HepG2 (cell line): Measurements from ENCODE around the gene ZNF385B. TPM values are rescaled to one million over a fixed set of nuclear protein-coding genes. Genes with fewer than 3 reads are reported as not detected.
A peak's percentile ranks its signal among the peaks of the same experiment; 100 is the strongest.

Source experiments
- ATAC-seq: fragments of 200-7000 bp; cut with Tn5 transposase; 3 replicates; pipeline ENCODE4 v1.9.1; 2020; ENCODE audit warnings: mild to moderate bottlenecking, moderate library complexity
- BruUV-seq: library from RNA; stranded (reverse); fragments of 400-500 nt; replicated peaks from 2 replicates; lab custom pipeline; 2021; lab: Mats Ljungman, UMichigan
- CTCF ChIA-PET: fragments of 300-600 bp; formaldehyde crosslinking; extraction: SDS; loops from one replicate; lab custom pipeline; 2021; ENCODE audit warnings: low total read pairs, inconsistent platforms, low intra/inter-chr PET ratio; lab: Yijun Ruan, JAX
- POLR2A ChIA-PET: fragments of 350-600 bp; sonication (Branson Sonifier 250); formaldehyde crosslinking; loops from one replicate; lab custom pipeline; 2020; ENCODE audit warnings: antibody characterized with exemption, inconsistent platforms; lab: Yijun Ruan, JAX
- DNase-seq: peaks from one replicate; pipeline ENCODE4 v3.0.0-alpha.2; 2015; ENCODE audit warnings: low spot score
- FAIRE-seq: peaks from 3 replicates; lab custom pipeline; 2011; peaks lifted over from hg19 to GRCh38; lab: Jason Lieb, UNC
- H2AFZ ChIP-seq: one replicate; pipeline ENCODE4 v1.6.1; 2011; ENCODE audit warnings: low read length, inconsistent platforms
- H3K27ac ChIP-seq: fragments of 300-600 bp; 3 replicates; pipeline ENCODE4 v1.8.0; 2011; ENCODE audit warnings: mixed run types, mild to moderate bottlenecking, mixed read lengths, low read length, inconsistent platforms; ENCODE audit not compliant: insufficient read depth; ENCODE audit errors: extremely low read length
- H3K27me3 ChIP-seq, 2 experiments: fragments of 200-600 bp in 1 of 2; 2 replicates in 1 of 2; 3 replicates in 1 of 2; pipeline versions ENCODE4 v1.6.0 to v1.8.0; 2011; ENCODE audit warnings: low read length in 2 of 2, mild to moderate bottlenecking in 2 of 2, moderate library complexity in 2 of 2, inconsistent platforms in 1 of 2; ENCODE audit not compliant: insufficient read depth in 2 of 2, control insufficient read depth in 1 of 2
- H3K36me3 ChIP-seq, 2 experiments: fragments of 200-600 bp in 1 of 2; replicated peaks in 1 of 2; 2 replicates in 1 of 2; 3 replicates in 1 of 2; pipeline versions ENCODE4 v1.5.1 to v1.8.0; 2011; ENCODE audit warnings: low read length in 2 of 2, inconsistent platforms in 1 of 2; ENCODE audit not compliant: insufficient read depth in 2 of 2, control insufficient read depth in 1 of 2
- H3K4me1 ChIP-seq: 2 replicates; pipeline ENCODE4 v1.5.1; 2012; ENCODE audit warnings: low read length, inconsistent platforms; ENCODE audit not compliant: insufficient read depth
- H3K4me2 ChIP-seq: 2 replicates; pipeline ENCODE4 v1.6.0; 2011; ENCODE audit warnings: low read depth, low read length, inconsistent platforms
- H3K4me3 ChIP-seq, 3 experiments: fragments of 200-600 bp in 1 of 3; sonication (generic), shearing (Covaris generic) in 1 of 3; replicated peaks in 1 of 3; 2 replicates each; pipeline ENCODE4 v1.5.1; 2011 to 2016; ENCODE audit warnings: low read length in 3 of 3, inconsistent platforms in 2 of 3, low read depth in 2 of 3, mild to moderate bottlenecking in 2 of 3, control low read depth in 1 of 3, mixed read lengths in 1 of 3; ENCODE audit not compliant: insufficient read depth in 1 of 3
- H3K79me2 ChIP-seq: one replicate; pipeline ENCODE4 v1.6.1; 2011; ENCODE audit warnings: low read length, inconsistent platforms; ENCODE audit not compliant: insufficient read depth
- H3K9ac ChIP-seq: 2 replicates; pipeline ENCODE4 v1.6.0; 2011; ENCODE audit warnings: mild to moderate bottlenecking, low read depth, low read length, inconsistent platforms; ENCODE audit not compliant: insufficient read depth
- H3K9me3 ChIP-seq: 2 replicates; pipeline ENCODE4 v1.5.1; 2012; ENCODE audit warnings: mild to moderate bottlenecking, low read length
- H4K20me1 ChIP-seq: 2 replicates; pipeline ENCODE4 v1.6.0; 2011; ENCODE audit warnings: inconsistent platforms, mild to moderate bottlenecking, low read length, moderate library complexity; ENCODE audit not compliant: insufficient read depth
- ATF7 ChIP-seq, 2 experiments: fragments of 450-650 bp in 1 of 2; sonication (generic) in 1 of 2; formaldehyde crosslinking in 1 of 2; IDR thresholded peaks; 2 replicates each; pipeline versions ENCODE4 v1.4.0 to v1.6.1; 2016 to 2020; ENCODE audit warnings: antibody characterized with exemption in 1 of 2, mild to moderate bottlenecking in 1 of 2, missing genetic modification reagents in 1 of 2
- ATM ChIP-seq: fragments of 450-650 bp; IDR thresholded peaks from 2 replicates; pipeline ENCODE4 v1.7.1; 2017; ENCODE audit warnings: mild to moderate bottlenecking, borderline replicate concordance
- CREB1 ChIP-seq, 2 experiments: fragments of 450-650 bp in 1 of 2; IDR thresholded peaks; 2 replicates each; pipeline ENCODE4 v1.6.1; 2016 to 2017; ENCODE audit warnings: control low read depth in 1 of 2, mild to moderate bottlenecking in 1 of 2, missing compliant biosample characterization in 1 of 2, missing genetic modification characterization in 1 of 2
- MAF1 ChIP-seq: sonication (generic); formaldehyde crosslinking; IDR thresholded peaks from 2 replicates; pipeline ENCODE4 v1.5.0; 2020; ENCODE audit warnings: missing genetic modification reagents, borderline replicate concordance
- NFIC ChIP-seq: IDR thresholded peaks from 2 replicates; pipeline ENCODE4 v1.6.1; 2012; ENCODE audit warnings: mild to moderate bottlenecking, low read length, inconsistent platforms
- POLR2A ChIP-seq, 2 experiments: IDR thresholded peaks; 2 replicates each; pipeline ENCODE4 v1.6.1; 2011; ENCODE audit warnings: low read depth in 2 of 2, low read length in 2 of 2, mild to moderate bottlenecking in 1 of 2, moderate library complexity in 1 of 2; ENCODE audit not compliant: insufficient read depth in 1 of 2
- ZFP36L1 ChIP-seq: sonication (generic); formaldehyde crosslinking; IDR thresholded peaks from 2 replicates; pipeline ENCODE4 v1.8.0; 2022; ENCODE audit warnings: mild to moderate bottlenecking, missing genetic modification reagents, moderate library complexity
- ZNF530 ChIP-seq: sonication (generic); formaldehyde crosslinking; IDR thresholded peaks from 2 replicates; pipeline ENCODE4 v1.5.0; 2020; ENCODE audit warnings: low read depth, mild to moderate bottlenecking, missing genetic modification reagents
- ZNF577 ChIP-seq: sonication (generic); formaldehyde crosslinking; IDR thresholded peaks from 2 replicates; pipeline ENCODE4 v1.4.0; 2020; ENCODE audit warnings: mild to moderate bottlenecking, low read depth, missing genetic modification reagents, borderline replicate concordance
- WGBS: methylation state at CpG from one replicate; pipeline ENCODE4 v1.1.6; 2017; ENCODE audit warnings: low lambda C conversion rate; 5-methylcytosine and 5-hydroxymethylcytosine counted together
- in situ Hi-C: cut with HindIII; loops from 2 replicates; pipeline ENCODE4 v1.10.0; 2017; ENCODE audit warnings: low pct_unique_long_range_greater_than_20kb; ENCODE audit not compliant: extremely low pct_ligation_motif_present
- intact Hi-C: fragments of 100-400 bp; cut with micrococcal nuclease; formaldehyde crosslinking; loops from one replicate; pipeline ENCODE4 v1.10.0; 2022; ENCODE audit not compliant: unreplicated experiment
- polyA plus RNA-seq, 8 experiments: library from polyadenylated mRNA; depleted of rRNA in 3 of 8; stranded (reverse) in 7 of 8; unstranded in 1 of 8; fragments of >200 nt; fragmentation: Illumina TruSeq in 4 of 8; extraction: Trizol in 4 of 8; gene quantifications; 2 replicates each; pipeline versions ENCODE4 v1.2.1 to v1.2.3, GENCODE V29; 2011 to 2016; ENCODE audit warnings: low read depth in 4 of 8, missing spikeins in 1 of 8, mixed read lengths in 1 of 8; ENCODE audit not compliant: insufficient read depth in 1 of 8
- total RNA-seq, 5 experiments: library from RNA; depleted of rRNA; stranded (reverse); fragments of >200 nt; fragmentation: Illumina TruSeq; extraction: Trizol; gene quantifications; 2 replicates each; pipeline ENCODE4 v1.2.3, GENCODE V29; 2016; ENCODE audit warnings: low read depth in 1 of 5
- TF ChIP-seq, protein P1 (sequence below): sonication (generic); formaldehyde crosslinking; IDR thresholded peaks from 2 replicates; pipeline ENCODE4 v1.5.0; 2020; ENCODE audit warnings: mild to moderate bottlenecking, missing genetic modification reagents, borderline replicate concordance
- TF ChIP-seq, protein P2 (sequence below): sonication (generic); formaldehyde crosslinking; IDR thresholded peaks from 2 replicates; pipeline ENCODE4 v1.4.0; 2020; ENCODE audit warnings: missing genetic modification reagents

The ZNF385B gene
- total and polyA plus RNA-seq, 2 of the 13 experiments (the other 11 are each of a cell fraction or from before 2014, with no cell fraction given), result 3.3 to 6.7 TPM

DNA sequence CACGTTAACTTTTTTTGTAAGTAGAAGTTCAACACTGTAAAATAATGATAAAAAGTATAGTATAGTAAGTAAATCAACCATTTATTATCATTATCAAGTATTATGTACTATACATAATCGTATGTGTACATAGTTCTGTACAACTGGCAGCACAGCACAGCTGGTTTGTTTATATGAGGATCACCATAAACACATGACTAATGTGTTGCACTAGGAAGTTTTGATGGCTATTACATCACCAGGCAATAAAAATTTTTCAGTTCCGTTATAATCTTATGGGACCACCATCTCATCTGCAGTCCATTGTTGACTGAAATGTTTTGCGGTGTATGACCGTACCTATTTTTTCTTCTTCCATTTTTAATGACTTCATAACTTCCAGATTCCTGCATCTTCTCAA, 39.2 kb upstream of the ZNF385B start:
- Histone ChIP-seq H3K9me3 (no peaks in the 10 kb centered on the region), H3K9ac (no peak overlapping the region), H4K20me1 (no peaks in the 10 kb centered on the region), H3K79me2 (no peaks in the 10 kb centered on the region), H2AFZ (no peak overlapping the region), H3K27me3 (no peaks in the 10 kb centered on the region), H3K27ac (no peak overlapping the region), H3K4me1 (no peaks in the 10 kb centered on the region), H3K4me2 (no peak overlapping the region), H3K36me3 (no peaks in the 10 kb centered on the region), H3K4me3 (no peak overlapping the region)
- TF ChIP-seq POLR2A (IDR thresholded peaks at IDR 0.05; ENCODE audit: insufficient read depth in 1 of 2, low read depth in 2 of 2, low read length in 2 of 2) (no peak), MAF1 (no peak), ZNF577 (no peak), ZNF530 (CRISPR knock-in tag) (no peak)
- TF ChIP-seq, protein P1, sequence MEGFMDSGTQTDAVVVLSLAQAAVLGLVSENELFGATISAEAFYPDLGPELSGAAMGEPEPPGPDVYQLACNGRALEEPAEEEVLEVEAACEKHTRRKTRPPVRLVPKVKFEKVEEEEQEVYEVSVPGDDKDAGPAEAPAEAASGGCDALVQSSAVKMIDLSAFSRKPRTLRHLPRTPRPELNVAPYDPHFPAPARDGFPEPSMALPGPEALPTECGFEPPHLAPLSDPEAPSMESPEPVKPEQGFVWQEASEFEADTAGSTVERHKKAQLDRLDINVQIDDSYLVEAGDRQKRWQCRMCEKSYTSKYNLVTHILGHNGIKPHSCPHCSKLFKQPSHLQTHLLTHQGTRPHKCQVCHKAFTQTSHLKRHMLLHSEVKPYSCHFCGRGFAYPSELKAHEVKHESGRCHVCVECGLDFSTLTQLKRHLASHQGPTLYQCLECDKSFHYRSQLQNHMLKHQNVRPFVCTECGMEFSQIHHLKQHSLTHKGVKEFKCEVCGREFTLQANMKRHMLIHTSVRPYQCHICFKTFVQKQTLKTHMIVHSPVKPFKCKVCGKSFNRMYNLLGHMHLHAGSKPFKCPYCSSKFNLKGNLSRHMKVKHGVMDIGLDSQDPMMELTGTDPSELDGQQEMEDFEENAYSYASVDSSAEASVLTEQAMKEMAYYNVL (CRISPR knock-in tag), result no peak
- ChIA-PET POLR2A (no interaction called here), CTCF (no interaction called here)
- in situ Hi-C loops, result loop anchor here (5.0 kb wide), 1 partner anchor 58 kb away; no protein-coding TSS in a partner anchor
- WGBS, result 40% methylated on average over 5 of the region's 5 CpGs
- intact Hi-C loops, result no loop called here
- DNase-seq (no peak), FAIRE-seq (no peak), ATAC-seq (no peak)
- BruUV-seq, result no TSS peak

DNA sequence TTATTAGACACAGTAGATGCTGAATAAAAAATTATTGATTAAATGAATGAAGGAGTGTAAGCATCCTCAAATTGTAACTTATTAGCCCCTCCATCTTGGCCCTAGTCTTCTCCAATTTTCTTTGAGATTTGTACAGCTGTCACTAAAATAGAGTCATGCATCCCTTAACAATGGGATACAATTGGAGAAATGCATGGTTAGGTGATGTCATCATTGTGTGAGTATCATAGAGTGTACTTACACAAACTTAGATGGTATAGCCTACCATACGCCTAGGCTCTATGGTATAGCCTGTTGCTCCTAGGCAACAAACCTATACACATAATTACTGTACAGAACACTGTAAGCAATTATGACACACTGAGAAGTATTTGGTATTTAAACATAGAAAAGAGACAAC, 38.3 kb upstream of the ZNF385B start:
- DNase-seq (no peak), ATAC-seq (no peak), FAIRE-seq (no peak)
- Histone ChIP-seq H3K27me3 (no peaks in the 10 kb centered on the region; a peak in 1 of 5 replicates), H2AFZ (no peak overlapping the region), H3K79me2 (no peaks in the 10 kb centered on the region), H3K9me3 (no peaks in the 10 kb centered on the region), H3K4me2 (no peak overlapping the region), H4K20me1 (no peaks in the 10 kb centered on the region), H3K9ac (no peak overlapping the region)
- intact Hi-C loops, result loop anchor here (1.0 to 5.0 kb wide), 2 partner anchors 57 to 477 kb away; no protein-coding TSS in a partner anchor
- no TSS peak for BruUV-seq
- CTCF ChIA-PET, result interaction anchor here (1.2 to 1.5 kb wide), 3 partner anchors 57 to 489 kb away, joined by 3 to 8 read pairs (median 4); no protein-coding TSS in a partner anchor
- TF ChIP-seq ATM, result no peak
- no peak for TF ChIP-seq NFIC
- peak; percentile 84 for TF ChIP-seq ATF7 (IDR thresholded peaks at IDR 0.05)
- no peak for TF ChIP-seq ATF7 (CRISPR knock-in tag; IDR thresholded peaks at IDR 0.05)
- TF ChIP-seq, protein P2, sequence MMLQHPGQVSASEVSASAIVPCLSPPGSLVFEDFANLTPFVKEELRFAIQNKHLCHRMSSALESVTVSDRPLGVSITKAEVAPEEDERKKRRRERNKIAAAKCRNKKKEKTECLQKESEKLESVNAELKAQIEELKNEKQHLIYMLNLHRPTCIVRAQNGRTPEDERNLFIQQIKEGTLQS (CRISPR knock-in tag), result no peak
- TF ChIP-seq CREB1 (IDR thresholded peaks at IDR 0.05), result peak; percentile 51
- TF ChIP-seq CREB1 (CRISPR knock-in tag; IDR thresholded peaks at IDR 0.05), result no peak
- no peak for TF ChIP-seq ZFP36L1 (CRISPR knock-in tag)
- TF ChIP-seq, all 625 proteins: peak for 2
- POLR2A ChIA-PET, result no interaction called here
- Histone ChIP-seq H3K4me3 (no peak overlapping the region), H3K27ac (no peak overlapping the region), H3K36me3 (no peaks in the 10 kb centered on the region), H3K4me1 (no peaks in the 10 kb centered on the region)
- WGBS, result 55% methylated on average over 1 of the region's 1 CpG
- in situ Hi-C loops, result loop anchor here (5.0 kb wide), 1 partner anchor 57 kb away; no protein-coding TSS in a partner anchor
